Retina (tissue), 1 donor: Measurements from ENCODE around the gene DLG5.

Experiments used
- DNase-seq: peaks from one replicate; pipeline ENCODE4 v3.0.0-alpha.2; 2016

Gene DLG5

DNA sequence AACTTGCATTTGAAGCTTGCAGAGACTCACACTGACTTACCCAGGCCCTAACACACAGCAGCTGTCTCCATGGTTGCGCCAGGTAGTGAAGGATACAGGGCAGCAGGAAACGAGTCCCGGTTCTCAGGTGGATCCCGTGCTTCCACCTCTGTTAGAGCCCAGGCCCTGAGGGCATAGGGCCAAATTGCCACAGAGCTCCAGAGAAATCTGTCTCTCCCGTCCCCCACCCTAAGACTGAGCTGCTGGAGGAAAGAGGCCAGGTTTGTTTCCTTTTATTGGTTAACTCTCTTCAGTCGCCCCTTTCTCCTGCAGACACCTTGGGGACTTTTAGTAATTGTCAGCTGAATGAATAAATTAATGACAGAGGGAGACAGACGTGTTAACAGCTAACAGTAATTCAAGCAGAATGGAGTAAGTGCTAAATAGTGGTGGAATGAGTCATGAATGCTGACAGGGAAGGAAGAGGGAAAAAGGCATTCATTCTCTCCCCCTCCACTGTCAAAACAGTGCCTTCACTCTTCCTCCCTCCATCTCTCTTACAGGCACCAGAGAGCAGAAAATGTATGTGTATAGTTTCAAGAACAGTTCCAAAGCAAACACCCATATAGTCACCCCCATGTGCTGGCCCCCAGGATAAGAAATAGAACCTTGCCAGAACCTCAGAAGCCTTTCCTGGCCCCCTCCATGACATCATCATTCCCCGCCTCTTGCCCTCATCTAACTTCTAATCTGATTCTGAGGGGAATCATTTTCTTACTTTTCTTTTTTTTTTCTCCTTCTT, 16.8 kb upstream of the DLG5 start:
- DNase-seq = no peak

DNA sequence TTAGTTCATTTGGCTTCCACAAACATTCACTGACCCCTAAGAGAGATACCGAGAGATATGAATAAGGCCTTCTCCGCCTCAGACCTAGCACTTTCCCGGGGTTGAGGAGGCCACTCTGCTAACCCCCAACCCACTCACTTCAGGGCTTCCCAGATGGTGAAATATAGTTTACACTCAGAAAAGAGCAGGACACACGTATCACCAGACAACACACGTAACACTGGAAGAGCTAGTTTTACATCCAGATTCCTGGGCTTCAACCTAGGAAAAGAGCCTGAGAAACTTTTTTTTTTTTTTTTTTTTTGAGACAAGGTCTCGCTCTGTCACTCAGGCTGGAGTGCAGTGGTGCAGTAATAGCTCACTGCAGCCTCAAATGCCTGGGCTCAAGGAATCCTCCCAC, 15.2 kb upstream of the DLG5 start:
- no peak for DNase-seq

DNA sequence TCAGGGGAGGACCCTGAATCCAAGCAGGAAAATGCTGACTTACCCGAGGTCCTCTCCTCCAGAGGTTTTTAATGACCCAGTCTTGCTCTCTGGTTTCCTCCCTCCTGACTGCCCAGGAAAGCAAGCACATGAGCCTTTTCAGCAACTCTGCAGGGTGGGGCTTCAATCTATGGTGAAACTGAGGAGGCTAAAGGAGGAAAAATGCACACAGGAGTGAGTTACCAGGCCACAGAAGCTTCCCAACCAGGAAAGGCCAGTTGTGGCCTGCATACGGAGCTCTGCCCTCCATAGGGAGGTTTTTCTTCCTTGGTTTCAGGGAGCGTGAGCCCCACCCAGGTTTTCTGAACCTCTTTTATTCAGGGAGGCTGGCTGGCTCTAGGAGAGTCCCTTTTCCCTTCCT, 14.1 kb upstream of the DLG5 start:
- DNase-seq = no peak

DNA sequence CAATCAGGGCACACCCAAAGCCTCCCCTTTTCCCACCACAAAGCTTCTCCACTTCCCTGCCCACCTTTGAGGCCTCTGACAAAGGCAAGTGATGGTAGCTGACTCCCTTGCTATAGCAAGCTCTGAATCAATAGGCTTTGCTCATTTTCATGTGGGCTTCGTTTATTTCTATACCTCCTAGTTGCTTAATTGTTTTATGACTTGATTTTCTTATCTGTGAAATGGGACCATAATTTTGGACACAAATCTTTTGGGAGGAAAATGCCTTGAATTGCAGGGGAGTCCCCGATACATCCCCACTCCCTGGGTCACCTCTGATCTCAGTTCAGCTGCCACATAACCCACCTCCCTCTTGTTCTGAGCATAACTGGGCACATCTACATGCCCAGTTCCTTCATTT, 13.7 kb upstream of the DLG5 start:
- DNase-seq = no peak

DNA sequence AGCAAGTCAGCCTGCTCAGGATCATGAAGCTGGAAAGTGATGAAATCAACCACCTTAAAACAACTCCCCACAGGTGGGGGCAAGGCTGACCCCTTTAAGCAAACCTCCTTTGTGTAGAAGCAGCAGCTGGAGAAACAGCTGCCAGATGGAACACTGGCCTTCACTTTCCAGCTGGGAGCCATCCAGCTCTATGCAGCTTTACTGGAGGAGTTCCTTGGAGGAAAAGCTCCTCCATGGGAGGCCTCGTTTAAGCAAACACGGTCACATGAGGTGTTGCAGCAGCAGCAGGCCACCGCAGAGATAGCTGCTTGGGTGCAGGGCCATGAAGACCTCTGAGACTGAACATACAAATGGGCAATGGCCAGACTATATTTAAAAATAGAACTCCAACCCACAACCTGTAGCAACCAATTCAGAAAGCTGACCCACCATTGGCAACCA, 13.0 kb upstream of the DLG5 start:
- peak; percentile 23 for DNase-seq

DNA sequence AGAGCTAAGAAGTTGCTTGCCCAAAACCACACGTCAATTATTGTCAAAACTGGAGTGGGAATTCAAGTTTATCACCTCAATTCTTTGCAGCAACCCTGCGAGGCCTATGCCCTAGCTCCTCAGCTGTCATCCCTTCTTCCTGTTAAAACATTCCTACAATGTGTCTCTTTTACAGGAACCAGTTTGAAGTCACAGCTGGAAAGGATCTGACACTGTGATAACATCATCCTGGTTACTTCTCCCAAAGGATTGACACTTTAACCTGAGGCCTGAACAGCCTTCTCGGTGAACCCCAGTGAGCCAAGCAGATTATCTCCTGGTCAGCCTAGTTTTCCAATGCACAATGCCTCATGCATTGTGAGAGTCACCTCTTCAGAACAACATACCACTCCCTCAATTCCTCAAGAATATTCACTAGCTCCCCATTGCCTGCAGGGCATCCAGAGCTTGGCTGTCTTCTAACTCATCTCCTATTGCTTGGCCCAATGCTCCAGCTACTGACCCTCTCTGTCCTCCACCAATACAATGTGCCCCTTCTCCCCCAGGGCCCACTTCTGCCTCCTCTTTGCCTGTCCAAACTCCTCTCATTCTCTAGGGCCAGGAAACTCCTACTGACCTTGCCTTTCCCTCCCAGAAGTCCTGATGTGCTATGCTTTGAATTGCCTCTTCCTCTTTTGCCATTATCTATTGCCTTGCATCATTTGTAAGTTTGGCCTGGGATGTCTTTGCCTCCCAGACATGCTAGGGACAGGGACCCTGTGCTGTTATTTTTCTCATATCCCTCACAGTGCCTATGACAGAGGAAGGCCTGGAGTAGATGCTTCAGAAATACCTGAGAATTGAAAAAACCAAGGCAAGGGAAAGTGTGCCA, 10.4 kb upstream of the DLG5 start:
- no peak for DNase-seq

DNA sequence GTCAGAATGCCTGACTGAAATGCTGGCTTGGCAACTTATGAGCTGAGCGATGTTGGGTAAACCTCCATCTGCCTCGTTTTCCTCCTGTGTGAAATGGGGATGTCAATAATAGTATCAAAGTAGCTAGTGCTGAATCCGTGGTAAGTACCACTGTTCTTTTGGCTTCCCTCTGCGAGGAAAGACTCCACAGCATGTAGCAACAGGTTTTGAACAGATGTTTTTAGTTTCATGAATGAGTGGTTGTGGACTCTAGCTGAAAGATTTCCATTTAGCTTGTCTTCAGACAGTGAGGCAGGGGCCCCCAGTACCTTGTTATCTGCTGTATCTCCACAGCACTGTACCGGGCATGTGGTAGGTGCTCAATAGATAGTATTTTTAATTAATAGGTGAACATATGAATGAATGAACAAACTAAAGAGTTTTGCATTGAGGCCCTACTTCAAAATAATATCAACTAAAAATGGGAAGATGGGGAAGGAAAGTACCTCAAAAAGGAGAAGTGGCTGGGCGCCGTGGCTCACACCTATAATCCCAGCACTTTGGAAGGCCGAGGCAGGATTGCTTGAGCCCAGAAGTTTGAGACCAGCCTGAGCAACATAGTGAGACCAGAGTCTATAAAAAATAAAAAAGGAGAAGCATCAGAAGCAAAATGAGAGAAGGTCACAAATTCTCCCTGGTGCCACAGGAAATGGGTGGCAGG, 5.6 kb upstream of the DLG5 start:
- DNase-seq = no peak

DNA sequence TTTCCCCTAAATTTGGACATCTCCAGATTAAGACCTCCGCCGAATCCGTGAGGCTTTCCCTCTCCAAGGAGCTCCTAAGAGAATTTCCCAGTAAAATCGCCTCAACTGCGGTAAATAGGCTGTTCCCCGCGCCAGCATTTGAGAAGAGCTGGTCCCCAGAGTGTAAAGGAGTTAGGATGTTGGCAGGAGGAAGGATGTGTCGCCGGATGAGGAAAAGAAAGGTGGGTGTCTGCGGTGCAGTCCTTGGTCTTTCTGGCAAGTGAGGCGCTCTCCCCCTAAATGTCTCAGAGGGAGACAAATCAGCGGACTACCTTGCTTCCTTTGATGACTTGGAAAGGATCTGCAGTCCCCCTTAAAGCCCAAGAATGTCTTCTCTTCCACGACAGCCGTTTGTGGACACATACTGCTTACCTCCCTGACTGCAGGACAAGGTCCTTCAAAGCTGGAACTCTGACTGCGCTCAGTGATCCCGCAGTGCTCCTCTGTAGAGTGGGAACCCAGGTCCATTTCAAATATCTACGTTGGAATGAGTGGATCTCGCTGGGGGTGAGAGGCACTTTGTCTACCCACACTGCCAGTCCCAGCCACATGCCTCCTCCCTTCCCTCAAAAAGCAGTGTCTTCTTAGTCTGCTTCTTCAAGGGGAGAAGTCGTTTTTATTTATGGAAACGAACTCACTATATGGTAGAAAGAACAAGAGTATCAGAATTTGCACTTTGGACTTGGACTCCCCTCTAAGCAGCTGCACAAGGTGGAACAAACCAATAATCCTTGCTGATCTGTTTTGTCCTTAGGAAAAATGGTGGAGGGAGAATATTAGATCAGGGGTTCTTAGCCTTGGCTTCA, 1.1 kb upstream of the DLG5 start:
- peak; percentile 67 for DNase-seq

DNA sequence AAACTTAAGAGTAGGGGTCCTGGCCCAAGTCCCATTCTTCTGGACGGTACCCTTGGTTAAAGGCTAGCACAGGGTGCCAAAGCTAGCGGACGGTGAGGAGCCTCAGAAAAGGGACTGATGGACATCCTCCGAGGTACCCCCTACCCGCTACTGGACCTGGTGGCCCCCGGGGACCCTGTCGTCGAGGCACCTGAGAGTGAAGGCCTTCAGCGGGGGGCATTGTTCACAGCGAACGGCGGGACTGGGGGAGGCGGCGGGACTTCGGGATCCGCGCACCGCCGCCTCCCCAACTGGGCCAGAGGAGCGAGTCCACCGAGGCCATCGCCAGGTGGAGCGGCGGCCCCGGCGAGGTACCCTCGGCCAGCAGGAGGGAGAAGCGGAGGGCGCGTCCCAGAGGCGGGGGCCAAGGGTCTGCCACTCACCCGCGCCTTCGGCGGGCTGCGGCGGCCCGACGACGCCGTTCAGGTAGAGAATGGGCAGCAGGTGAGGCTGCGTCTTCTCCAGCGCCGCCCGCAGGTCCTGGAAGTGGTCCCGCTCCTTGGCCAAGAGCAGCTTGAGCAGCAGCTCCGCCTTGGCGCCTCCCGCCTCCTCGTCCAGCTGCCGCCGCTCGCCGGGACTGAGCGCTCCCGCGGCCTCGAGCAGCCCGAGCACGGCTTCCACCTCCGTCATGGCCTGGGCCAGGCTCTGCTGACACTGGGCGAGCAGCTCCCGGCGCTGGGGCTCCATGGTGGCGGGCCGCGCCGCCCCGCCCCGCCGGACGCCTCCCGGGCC, 575 bp downstream of the DLG5 start:
- DNase-seq = peak; percentile 79

DNA sequence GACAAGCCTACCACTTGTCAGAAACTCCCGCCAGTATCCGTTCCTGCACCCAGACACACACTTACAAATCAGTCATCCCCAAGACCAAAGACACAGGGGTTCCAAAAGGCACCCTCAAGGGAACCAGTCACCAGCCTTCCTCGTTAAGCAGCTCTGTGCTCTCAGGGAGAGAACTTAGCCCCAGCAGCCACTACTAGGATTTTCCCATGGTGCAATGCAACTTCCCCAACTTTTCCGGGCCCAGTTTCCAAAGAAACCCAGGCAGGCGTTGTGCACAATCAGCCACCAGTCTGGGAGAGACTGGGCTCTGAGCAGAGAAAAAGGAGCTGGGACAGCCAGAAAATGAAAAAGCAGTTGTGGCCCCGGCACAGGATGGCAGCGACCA, 1.2 kb downstream of the DLG5 start:
- DNase-seq = peak; percentile 65

DNA sequence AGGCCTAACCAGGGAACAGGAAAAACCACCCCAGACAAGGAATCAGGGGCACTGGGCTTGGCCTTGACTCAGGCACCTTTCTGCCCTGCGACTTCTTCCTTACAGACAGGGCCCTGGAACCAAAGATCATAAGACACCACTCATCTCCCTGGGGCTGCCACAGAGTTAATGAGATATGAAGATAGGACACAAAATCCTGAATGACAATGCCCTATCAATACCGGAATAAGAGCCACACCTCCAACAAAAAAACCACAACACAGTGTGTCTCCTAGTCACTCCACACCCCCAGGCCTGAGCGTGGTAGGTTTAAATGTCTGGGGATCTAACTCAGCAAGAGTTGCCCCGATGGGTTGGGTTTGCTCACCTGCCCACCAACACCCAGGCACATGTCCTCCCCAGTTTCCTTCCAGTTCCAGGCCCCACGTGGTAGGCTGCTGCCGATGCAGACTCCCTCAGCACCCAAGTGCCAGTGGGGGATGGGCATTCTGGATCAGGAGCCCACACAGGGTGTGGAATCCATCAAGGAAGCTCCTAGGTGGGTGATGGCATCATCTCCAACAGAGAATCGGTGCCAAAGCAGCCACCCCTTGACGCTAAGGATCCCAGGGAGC, 3.9 kb downstream of the DLG5 start:
- no peak for DNase-seq

DNA sequence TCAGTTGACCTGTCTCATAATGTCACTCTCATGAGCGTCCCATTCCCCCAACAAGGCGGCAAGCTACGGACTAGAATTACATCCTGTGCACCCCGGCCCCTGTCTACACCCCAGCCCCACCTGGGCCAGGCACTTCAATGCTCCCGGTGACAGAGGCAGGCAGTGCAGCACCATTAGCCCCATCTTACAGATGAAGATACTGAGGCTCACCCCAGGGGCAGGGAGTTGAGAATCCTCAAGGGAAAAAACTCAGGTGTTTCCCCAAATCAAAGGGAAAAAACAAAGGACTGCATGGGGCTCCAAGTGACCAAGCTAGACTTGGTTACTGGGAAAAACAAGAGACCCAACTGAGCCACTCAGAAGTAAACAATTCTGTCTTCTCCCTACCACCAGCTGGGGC, 4.5 kb downstream of the DLG5 start:
- no peak for DNase-seq

DNA sequence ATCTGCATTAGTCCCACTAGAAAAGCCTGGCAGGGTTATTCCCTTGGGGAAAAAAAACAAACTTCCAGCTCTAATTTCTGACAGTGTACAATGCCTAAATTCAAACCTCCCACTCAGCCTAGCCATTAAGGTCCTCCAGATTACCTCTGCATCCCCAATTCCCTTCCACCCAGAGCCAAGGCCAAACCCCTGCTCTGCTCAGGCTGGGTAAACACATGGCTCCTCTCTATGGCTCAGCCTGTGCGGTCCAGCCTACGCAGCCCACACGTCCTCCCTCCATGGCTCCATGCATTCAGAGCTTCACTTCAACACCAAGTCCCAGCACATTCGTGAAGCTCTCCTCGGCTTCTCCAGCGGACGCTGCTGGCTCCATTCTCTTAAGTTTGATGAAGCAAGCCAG, 5.2 kb downstream of the DLG5 start:
- DNase-seq = no peak

DNA sequence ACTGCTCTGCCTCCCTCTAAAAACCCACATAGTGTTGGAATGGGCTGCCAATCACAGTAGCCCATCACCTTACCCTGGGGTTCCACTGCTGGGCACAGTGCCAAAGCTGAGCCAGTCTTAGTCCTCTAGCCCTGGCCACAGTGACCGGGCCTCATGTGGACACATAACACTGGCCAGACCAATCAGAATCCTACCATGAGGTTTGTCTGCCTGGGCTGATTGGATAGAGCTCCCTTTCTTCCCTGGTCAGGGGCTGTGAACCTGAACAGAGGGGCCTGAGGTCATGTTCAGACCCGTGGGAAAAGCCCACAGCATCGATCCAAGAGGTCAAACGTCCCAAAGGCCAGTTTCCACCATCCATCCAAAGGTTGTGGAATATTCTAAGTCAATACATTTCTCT, 6.1 kb downstream of the DLG5 start:
- DNase-seq = no peak

DNA sequence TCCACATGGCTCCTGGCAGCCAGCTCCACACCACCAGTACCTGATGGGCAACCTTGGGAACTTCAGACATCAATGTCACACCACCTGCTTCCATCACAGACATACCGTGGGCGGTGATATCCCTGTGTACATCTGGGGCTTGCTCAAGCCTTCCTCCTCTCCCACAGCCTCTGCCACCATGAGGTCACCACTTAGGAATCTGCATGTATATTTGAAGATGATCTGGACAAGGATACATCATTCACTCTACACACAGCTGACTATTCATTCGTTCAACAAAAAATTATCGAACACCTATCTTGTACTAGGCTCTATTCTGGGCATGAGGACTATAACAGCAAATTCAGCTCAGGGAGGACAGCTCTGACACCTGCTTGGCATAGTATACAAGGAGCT, 6.8 kb downstream of the DLG5 start:
- DNase-seq = no peak

DNA sequence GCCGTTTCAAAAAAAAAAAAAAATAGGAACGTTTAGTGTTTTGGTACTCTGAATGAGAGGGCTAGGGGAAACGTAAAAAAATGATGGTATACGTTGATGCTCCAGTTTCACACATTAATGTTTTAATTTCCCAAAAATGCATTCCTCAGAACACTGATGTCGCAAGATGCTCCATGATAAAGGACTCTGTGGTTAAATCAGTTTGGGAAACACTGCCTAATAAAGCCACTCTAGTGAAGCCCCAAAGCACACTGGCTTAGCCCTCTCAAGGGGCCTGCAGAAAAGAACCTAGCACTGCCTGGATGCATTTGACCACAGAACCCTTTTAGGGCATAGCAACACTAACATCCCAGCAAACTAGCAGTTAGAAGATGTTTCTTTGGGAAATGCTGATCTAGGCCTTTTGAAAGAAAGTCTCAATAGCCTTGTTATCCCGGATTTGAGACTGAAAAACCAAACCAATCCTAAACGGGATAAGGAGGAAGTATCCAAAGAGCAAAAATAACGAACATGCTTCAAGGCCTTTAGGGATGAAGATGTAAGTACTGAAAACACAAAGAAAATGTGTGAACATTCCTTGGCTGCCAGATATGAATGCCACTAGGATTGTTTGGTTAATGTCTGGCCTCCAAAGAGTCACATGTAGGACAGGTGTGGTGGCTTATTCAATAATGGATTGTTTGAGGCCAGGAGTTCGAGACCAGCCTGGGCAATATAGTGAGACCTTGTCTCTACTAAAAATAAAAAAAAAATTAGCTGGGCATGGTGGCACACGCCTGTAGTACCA, 11.0 kb downstream of the DLG5 start:
- DNase-seq = no peak

DNA sequence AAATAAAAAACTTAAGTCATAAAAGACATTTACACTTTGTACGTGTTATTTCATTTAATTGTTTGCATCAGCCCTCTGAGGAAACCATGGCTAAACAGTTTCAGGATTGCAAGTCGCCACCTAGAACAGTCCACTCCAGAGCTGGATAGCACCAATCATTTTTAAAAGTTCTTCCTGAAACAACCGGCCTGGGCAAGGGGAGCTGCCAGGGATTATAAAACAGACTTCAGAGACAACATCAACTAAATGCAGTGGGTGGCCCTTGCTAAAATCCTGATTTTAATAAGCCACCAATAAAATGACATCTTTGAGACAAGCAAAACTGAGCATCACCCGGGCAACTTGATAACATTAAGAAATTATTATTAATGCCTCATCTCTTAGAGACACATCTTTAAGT, 13.5 kb downstream of the DLG5 start:
- DNase-seq = no peak

DNA sequence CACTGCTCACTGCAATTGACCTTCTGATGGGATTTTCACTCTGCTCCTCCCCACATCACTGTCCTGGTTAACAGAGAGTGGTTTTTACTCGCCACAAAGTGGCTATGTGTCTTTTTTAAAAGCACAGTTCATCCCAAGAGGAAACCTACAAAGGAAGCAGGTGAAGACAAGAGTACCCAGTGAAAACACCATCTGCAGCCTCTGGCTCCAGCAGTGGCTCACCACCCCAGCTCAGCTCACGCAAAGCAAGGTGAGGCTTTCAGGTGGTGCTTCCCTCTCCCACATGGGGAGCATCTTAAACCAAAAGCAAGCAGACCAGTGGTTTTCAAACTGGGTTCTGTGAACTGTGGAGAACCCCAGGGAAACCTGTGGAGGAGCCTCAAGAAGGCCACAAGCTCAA, 14.0 kb downstream of the DLG5 start:
- no peak for DNase-seq

DNA sequence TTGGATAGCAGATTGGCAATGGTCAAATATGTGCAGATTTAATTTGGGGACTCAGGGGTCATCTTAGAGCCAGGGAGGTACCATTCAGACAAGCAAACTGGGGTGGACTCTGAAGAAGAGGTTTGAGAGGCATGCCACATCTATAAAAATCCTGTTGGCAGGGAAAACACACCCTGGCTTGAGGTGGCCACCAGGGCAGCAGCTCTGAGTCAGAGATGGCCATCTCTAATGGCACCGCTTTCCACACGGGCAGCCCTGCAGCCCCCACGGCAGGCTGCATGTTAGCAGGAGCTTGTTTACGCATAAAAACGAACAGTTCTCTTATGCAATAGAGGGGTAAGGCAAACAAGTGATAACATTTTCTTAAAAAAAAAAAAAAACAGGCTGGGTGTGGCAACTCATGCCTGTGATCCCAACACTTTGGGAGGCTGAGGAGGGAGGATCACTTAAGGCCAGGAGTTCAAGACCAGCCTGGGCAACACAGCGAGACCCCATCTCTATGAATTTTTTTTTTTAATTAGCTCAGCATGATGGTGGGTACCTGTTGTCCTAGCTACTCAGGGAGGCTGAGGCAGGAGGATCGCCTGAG, 14.9 kb downstream of the DLG5 start:
- no peak for DNase-seq

DNA sequence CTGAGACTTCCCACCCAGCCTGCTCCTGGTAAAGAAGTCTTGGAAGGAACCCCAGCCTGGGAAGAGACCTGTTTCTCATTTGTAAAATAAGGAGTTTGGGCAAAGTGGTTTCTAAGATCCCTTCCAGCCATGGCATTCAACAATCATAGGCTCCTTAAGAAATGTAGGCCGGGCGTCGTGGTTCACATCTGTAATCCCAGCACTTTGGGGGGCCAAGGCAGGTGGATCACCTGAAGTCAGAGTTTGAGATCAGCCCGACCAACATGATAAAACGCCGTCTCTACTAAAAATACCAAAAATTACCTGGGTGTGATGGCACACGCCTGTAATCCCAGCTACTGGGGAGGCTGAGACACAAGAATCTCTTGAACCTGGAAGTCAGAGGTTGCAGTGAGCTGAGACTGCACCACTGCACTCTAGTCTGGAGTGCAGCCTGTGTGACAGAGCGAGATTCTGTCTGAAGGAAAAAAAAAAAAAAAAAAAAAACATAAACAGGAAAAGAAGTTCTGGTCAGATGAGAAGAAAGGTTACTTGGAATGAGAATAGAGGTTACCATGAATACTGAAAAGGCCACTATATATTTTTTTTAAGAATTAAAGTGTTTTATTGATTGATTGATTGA, 15.9 kb downstream of the DLG5 start:
- DNase-seq = no peak
